Kidney epithelial cell (primary cell): ENCODE results near the gene ZNF697. TPM values are rescaled to one million over a fixed set of nuclear protein-coding genes. Genes with fewer than 3 reads are reported as not detected.

Experiments
- DNase-seq: peaks from one replicate; pipeline ENCODE4 v3.0.0-alpha.2; 2010; ENCODE audit warnings: low read depth
- H3K27me3 ChIP-seq: 2 replicates; pipeline ENCODE4 v1.6.0; 2011; ENCODE audit warnings: low read length; ENCODE audit not compliant: control insufficient read depth, insufficient read depth
- H3K36me3 ChIP-seq: 2 replicates; pipeline ENCODE4 v1.5.1; 2011; ENCODE audit warnings: low read length; ENCODE audit not compliant: control insufficient read depth, insufficient read depth
- H3K4me3 ChIP-seq: 2 replicates; pipeline ENCODE4 v1.5.1; 2011; ENCODE audit warnings: low read depth, mild to moderate bottlenecking, control low read depth, low read length
- CTCF ChIP-seq: IDR thresholded peaks from 2 replicates; pipeline ENCODE4 v1.5.1; 2011; ENCODE audit warnings: mild to moderate bottlenecking, moderate library complexity, low read length, control low read depth, inconsistent platforms; ENCODE audit not compliant: insufficient read depth, poor library complexity, severe bottlenecking
- total RNA-seq: library from RNA; depleted of rRNA; stranded (reverse); fragments of >200 nt; gene quantifications from 2 replicates; pipeline ENCODE4 v1.2.3, GENCODE V29; 2015

The ZNF697 gene
- total RNA-seq, 1 donor from 2014 or later: 22.4 TPM

GRCh38 chr1:119639109-119639508, 9.0 kb downstream of the ZNF697 start:
- no peak for DNase-seq
- Histone ChIP-seq H3K4me3 (no peak overlapping the region), H3K36me3 (no peaks in the 10 kb centered on the region), H3K27me3 (no peaks in the 10 kb centered on the region)
- no peak for TF ChIP-seq CTCF

DNA sequence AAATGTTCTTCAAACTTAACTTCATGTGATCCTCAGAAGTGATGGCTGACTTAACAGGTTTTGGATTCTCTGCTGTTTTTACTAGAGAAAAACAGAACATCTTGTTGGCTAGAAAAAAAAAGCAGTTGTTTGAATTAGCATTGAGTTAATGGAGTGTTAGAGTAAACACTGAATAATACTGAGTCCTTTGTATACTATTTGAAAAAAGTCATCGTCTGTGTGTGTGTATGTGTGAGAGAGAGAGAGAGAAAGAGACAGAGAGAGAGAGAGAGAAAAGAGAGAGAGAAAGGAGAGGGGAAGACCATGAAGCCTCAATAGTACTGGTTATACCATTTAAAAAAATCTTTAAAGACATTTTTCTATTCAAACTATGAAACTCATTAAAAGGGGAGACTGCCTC, 10.4 kb downstream of the ZNF697 start:
- no peak overlapping the region for H3K4me3 ChIP-seq
- no peaks in the 10 kb centered on the region for H3K36me3 ChIP-seq
- H3K27me3 ChIP-seq: no peaks in the 10 kb centered on the region
- TF ChIP-seq CTCF: no peak
- DNase-seq: no peak

DNA sequence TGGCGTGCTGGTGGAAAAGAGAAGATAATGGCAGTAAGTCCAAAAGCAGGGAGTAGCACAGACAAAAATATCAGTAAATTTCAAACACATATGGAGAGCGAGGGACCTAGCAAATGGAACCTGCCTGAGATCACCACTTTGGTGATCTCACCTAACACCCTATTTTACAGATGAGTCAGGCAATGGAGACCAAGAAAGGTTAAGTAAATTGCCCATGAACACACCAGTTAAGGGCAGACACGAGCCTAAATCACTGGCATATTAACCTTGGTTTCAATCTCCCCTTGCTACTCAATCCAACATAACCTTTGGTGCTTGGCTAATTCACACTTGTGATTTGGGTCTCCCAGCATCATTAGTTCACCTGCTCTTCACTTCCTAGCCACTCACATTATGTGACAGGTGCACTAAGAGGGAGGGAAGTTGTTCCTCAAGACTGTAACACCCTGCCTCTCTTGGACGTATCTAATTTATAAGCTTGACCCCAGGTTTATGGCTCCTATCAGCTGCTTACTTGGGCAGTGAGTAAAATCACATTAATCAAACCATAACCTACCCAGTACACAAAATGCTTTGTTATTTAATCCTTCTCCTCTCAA, 11.5 kb downstream of the ZNF697 start:
- H3K4me3 ChIP-seq: no peak overlapping the region
- H3K27me3 ChIP-seq: no peaks in the 10 kb centered on the region
- DNase-seq: no peak
- no peaks in the 10 kb centered on the region for H3K36me3 ChIP-seq
- TF ChIP-seq CTCF: no peak

GRCh38 chr1:119635811-119636390, 12.2 kb downstream of the ZNF697 start:
- DNase-seq: no peak
- no peak for TF ChIP-seq CTCF
- Histone ChIP-seq H3K27me3 (no peaks in the 10 kb centered on the region), H3K4me3 (no peak overlapping the region), H3K36me3 (no peaks in the 10 kb centered on the region)

DNA sequence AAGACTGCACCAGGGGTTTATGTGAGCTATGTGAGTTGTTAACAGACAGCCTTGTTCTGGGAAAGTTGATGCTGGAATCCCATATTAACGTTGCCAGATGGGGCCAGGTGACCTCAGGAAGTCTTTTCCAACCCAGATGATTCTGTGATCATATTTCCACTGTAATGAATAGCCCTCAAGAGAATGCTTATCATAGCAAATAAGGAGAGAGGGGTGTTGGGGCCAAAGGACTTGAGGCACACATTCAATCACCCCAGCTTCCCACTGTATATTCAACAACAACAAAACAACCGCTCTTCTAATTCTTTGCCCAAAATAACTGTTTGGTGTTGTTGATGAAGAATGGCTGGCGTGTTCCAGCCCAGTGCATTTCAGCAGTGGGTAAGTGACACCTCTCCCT, 14.1 kb downstream of the ZNF697 start:
- TF ChIP-seq CTCF: no peak
- H3K27me3 ChIP-seq: no peaks in the 10 kb centered on the region
- no peak for DNase-seq
- no peaks in the 10 kb centered on the region for H3K36me3 ChIP-seq
- no peak overlapping the region for H3K4me3 ChIP-seq

DNA sequence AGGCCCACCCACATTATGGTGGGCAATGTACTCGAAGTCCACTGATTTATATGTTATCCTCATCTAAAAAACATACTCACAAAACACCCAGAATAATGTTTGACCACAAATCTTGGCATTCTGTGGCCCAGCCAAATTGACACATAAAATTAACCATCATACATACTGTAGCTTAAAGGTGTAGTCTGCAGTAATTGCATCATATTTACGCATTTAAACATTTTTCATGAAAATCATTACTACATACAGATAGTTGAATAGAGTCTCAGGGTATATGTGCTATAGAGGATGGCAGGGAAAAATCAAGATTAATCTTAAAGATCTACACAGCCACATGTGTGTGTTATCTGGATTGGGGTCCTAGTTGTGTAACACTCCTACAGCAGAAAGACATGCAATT, 14.5 kb downstream of the ZNF697 start:
- no peak for TF ChIP-seq CTCF
- Histone ChIP-seq H3K27me3 (no peaks in the 10 kb centered on the region), H3K36me3 (no peaks in the 10 kb centered on the region), H3K4me3 (no peak overlapping the region)
- DNase-seq: no peak
